T-helper 1 cell treated with Interleukin-12 subunit alpha and Interleukin-12 subunit beta and Interleukin-4 antibody, amounts not matched to agents 30 μg/mL and 1 μg/mL, for 36 hours (primary cell): ENCODE measurements around the gene SLC36A3.
"Not testable (repeated sequence)": the region's sequence is repeated elsewhere in the genome, so short reads cannot be mapped to it uniquely, and the experiment has no call there.

Source experiments
- H3K27ac Mint-ChIP-seq: one replicate; pipeline ENCODE4 v1.8.0; 2021; ENCODE audit warnings: mild to moderate bottlenecking, mixed read lengths
- H3K27me3 Mint-ChIP-seq: one replicate; pipeline ENCODE4 v1.8.0; 2021; ENCODE audit warnings: low read depth, mixed read lengths
- H3K36me3 Mint-ChIP-seq: one replicate; pipeline ENCODE4 v1.8.0; 2021; ENCODE audit warnings: low read depth, mixed read lengths
- H3K4me1 Mint-ChIP-seq: one replicate; pipeline ENCODE4 v1.8.0; 2021; ENCODE audit warnings: low read depth, mixed read lengths
- H3K4me3 Mint-ChIP-seq: one replicate; pipeline ENCODE4 v1.8.0; 2021; ENCODE audit warnings: mild to moderate bottlenecking, moderate library complexity, mixed read lengths
- H3K9me3 Mint-ChIP-seq: one replicate; pipeline ENCODE4 v1.8.0; 2021; ENCODE audit warnings: mixed read lengths

SLC36A3 gene

DNA sequence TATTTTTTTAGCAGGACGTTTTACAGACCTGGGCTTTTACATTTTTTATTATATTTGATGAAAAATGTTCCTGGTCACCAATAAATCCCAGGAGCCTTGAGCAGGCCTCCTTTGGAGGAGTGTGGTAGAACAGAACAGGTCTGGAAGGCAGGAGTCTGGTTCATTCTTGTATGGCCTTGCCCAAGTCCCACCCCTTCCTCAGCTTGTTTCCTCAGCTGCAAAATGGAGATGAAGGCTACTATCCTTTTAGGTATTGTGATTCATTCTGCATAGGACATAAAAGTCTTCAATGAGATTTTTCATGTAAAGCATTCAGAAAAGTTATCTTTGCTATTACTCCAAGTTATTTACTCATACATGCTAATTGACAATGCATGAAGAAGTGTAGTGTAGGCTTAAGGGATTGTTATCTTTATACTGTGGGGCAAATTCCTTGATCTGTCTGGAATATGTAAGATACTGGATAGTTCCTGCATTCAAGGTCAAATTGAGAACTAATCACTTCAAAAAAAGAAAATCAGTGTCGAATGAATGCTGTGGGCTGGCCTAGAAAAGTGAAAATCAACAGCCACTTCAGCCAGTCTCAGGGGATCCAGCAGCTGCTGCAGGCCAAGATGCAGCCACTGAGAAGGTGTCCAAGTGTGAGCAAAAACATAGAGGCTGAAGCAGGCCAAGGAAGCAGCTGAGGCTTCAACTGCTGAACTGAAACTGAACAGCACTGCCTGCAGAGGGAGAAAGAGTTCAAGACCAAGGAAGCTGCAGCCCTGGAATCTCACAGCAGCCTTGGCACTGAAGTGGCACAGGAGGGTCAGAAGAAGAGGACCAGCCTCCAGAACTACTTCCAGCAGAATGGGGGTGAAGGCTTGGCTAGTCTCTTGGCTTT, 15.5 kb upstream of the SLC36A3 start:
- no peak overlapping the region for H3K4me3 Mint-ChIP-seq
- no peaks in the 10 kb centered on the region for H3K9me3 Mint-ChIP-seq
- peaks cover 11% of the 10 kb centered on the region for H3K27me3 Mint-ChIP-seq
- no peaks in the 10 kb centered on the region for H3K36me3 Mint-ChIP-seq
- H3K4me1 Mint-ChIP-seq, result peaks cover 1% of the 10 kb centered on the region
- H3K27ac Mint-ChIP-seq, result no peak overlapping the region

DNA sequence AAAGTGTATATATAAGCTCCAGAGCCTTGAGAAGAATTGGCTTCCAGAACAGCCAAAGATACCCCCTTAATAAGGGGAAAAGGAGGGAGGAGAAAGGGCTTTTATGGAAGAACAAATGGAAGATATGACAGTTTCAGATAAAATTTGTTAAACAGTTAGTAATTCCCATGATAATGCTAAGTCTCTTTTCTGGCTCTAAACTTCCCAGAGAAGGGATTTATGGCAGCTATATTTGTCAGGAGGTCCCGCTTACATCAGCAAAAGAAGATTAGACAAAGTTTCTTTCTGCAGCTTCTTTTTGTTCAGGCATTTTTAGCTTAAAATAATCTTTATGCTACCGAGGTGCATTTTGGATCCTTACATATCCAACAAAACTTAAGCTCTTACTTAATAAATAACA, 14.3 kb upstream of the SLC36A3 start:
- H3K27ac Mint-ChIP-seq, result no peak overlapping the region
- H3K36me3 Mint-ChIP-seq, result no peaks in the 10 kb centered on the region
- peaks cover 20% of the 10 kb centered on the region for H3K27me3 Mint-ChIP-seq
- no peak overlapping the region for H3K4me3 Mint-ChIP-seq
- no peaks in the 10 kb centered on the region for H3K9me3 Mint-ChIP-seq
- H3K4me1 Mint-ChIP-seq, result peaks cover 1% of the 10 kb centered on the region

DNA sequence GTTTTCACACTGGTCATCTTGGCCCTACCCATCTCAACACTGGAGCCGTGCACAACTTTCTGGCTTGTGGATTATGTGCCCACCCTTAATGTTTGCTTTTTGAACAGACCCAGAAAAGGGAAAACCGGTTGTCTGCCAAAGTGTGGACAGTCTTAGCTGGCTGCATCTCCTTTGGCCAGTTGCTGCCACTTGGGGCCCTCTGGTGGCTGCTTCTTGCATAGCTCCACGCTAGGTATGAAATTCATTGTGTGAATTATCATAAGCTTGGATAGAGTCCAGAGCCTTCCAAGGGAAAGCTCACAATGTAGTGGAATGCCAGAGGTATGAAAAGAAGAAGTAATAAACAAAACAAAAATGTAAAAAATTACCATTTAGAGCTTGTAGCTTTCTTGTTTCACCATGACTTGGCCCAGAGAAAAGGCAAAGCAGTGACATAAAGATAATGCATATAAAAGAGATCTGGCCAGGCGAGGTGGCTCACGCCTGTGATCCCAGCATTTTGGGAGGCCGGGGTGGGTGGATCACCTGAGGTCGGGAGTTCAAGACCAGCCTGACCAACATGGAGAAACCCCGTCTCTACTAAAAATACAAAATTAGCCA, 12.5 kb upstream of the SLC36A3 start:
- no peak overlapping the region for H3K27ac Mint-ChIP-seq
- peaks cover 20% of the 10 kb centered on the region for H3K27me3 Mint-ChIP-seq
- H3K4me3 Mint-ChIP-seq, result no peak overlapping the region
- no peaks in the 10 kb centered on the region for H3K36me3 Mint-ChIP-seq
- H3K4me1 Mint-ChIP-seq, result peaks cover 1% of the 10 kb centered on the region
- H3K9me3 Mint-ChIP-seq, result peaks cover 4% of the 10 kb centered on the region

DNA sequence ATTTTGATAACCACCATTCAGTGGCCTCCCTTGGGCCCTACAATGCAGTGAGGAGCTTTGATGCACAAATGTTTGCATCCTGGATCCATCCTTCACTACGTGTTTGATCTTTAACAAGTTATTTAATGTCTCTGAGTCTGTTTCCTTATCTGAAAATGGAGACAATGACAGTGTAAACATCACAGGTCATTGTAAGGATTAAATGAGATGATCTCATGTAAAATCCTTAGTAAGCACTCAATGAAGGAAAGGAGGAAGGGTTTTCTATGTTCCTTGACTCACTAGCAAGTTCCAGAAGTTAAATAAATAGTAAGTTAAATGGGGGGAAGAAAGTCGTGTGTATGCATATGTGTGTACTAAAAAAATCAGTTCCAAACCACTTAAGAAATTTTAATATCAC, 9.8 kb upstream of the SLC36A3 start:
- H3K4me1 Mint-ChIP-seq, result no peaks in the 10 kb centered on the region
- no peak overlapping the region for H3K4me3 Mint-ChIP-seq
- no peaks in the 10 kb centered on the region for H3K36me3 Mint-ChIP-seq
- H3K9me3 Mint-ChIP-seq, result peaks cover 11% of the 10 kb centered on the region
- peaks cover 20% of the 10 kb centered on the region for H3K27me3 Mint-ChIP-seq
- H3K27ac Mint-ChIP-seq, result no peak overlapping the region

DNA sequence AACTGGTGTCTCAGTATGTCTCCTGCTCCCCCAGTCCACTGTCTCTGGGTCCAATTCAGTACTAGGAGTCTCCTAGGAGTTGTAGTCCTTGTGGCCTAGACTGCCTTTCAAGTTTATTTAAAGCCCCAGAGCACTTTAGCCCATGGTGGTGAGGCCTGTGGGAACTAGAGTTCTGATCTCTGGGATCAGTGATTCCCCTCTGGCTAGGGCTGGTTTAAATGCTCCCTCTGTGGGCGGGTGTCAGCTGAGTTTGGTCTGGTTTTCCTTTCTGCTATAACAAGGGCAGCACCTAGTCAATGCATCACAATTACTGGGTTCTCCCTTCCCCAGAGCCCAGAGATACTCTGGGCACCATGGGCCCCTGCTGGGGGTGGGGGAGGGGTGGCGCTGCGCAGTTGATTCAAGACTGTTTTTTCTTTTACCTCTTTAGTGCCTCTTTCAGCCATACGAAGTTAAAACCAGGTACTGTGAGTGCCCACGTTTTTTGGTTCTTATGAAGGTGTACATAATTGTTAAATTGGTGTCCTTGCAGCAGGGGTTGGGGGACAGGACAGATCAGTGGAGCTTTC, 9.3 kb upstream of the SLC36A3 start:
- H3K4me1 Mint-ChIP-seq, result no peaks in the 10 kb centered on the region
- peaks cover 11% of the 10 kb centered on the region for H3K9me3 Mint-ChIP-seq
- no peaks in the 10 kb centered on the region for H3K36me3 Mint-ChIP-seq
- H3K27ac Mint-ChIP-seq, result no peak overlapping the region
- no peak overlapping the region for H3K4me3 Mint-ChIP-seq
- peaks cover 23% of the 10 kb centered on the region for H3K27me3 Mint-ChIP-seq

DNA sequence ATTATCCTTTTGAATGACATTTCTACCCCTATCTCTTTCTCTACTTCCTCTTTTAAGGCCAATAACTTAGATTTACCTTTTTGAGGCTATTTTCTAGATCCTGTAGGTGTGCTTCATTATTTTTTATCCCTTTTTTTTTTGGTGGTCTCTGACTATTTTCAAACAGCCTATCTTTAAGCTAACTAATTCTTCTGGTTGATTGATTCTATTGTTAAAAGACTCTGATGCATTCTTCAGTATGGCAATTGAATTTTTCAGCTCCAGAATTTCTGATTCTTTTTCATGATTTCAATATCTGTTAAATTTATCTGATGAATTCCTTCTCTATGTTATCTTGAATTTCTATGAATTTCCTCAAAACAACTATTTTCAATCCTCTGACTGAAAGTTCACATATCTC, 7.4 kb upstream of the SLC36A3 start:
- Mint-ChIP-seq H3K4me1 (no peaks in the 10 kb centered on the region), H3K36me3 (no peaks in the 10 kb centered on the region), H3K27ac (no peak overlapping the region), H3K9me3 (peaks cover 11% of the 10 kb centered on the region), H3K4me3 (no peak overlapping the region), H3K27me3 (peaks cover 31% of the 10 kb centered on the region)

DNA sequence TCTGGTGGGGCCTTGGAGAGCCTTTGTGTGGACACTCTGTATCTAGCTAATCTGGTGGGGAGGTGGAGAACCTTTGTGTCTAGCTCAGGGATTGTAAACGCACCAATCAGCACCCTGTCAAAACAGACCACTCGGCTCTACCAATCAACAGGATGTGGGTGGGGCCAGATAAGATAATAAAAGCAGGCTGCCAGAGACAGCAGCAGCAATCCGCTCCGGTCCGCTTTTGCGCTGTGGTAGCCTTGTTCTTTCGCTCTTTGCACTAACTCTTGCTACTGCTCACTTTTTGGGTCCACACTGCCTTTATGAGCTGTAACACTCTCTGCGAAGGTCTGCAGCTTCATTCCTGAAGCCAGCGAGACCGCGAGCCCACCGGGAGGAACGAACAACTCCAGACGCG, 6.3 kb upstream of the SLC36A3 start:
- H3K4me1 Mint-ChIP-seq, H3K36me3 Mint-ChIP-seq: not testable (repeated sequence)

DNA sequence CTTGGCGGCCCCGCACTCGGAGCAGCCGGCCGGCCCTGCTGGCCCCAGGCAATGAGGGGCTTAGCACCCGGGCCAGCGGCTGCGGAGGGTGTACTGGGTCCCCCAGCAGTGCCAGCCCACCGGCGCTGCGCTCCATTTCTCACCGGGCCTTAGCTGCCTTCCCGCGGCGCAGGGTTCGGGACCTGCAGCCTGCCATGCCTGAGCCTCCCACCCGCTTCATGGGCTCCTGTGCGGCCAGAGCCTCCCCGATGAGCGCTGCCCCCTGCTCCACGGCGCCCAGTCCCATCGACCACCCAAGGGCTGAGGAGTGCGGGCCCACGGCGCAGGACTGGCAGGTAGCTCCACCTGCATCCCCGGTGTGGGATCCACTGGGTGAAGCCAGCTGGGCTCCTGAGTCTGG, 5.7 kb upstream of the SLC36A3 start:
- Mint-ChIP-seq H3K9me3 (peaks cover 11% of the 10 kb centered on the region), H3K27me3 (peaks cover 34% of the 10 kb centered on the region)
- not testable (repeated sequence) for H3K27ac Mint-ChIP-seq, H3K4me1 Mint-ChIP-seq, H3K4me3 Mint-ChIP-seq, H3K36me3 Mint-ChIP-seq

More for the DNA sequence above, 6.3 kb upstream of the SLC36A3 start:
- not testable (repeated sequence) for H3K27ac Mint-ChIP-seq, H3K4me3 Mint-ChIP-seq
- peaks cover 35% of the 10 kb centered on the region for H3K27me3 Mint-ChIP-seq
- peaks cover 11% of the 10 kb centered on the region for H3K9me3 Mint-ChIP-seq

DNA sequence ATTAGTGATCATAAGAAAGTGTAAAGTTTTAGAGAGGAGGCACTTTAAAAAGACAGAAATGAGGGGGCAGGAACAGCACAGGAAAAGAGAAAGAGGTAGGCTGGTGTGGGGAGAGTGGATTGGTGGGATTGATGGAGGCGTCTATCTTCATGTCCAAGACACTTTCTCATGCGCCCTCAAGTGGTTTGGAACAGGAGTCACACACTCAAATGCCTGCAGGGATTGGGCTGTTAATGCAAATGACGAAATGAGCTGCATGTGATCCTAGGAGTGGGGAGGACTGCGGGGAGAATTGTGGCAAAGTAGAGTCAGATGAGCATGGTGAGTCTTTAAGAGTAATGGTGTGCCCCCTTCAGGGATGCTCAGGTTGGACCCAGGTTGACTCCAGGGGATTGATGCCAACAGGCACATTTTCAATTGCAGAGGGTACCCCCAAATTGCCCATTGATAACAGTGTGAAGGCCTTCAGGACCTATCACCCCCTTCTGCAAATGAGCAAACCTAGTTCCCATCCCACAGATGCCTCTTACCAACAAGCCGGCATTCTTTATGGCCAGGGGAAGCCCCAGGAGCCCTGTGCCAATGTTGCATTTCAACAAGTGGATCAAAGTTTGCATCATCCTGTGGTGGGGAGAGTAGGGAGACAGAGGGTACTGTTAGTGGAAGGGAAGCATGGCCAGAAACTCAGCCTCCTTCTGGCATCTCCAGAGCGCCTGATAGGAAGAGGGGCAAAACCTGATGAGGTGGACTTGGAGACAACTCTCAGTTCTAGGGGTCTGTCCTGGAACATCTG, 5.3 kb downstream of the SLC36A3 start:
- H3K27me3 Mint-ChIP-seq, result peaks cover 17% of the 10 kb centered on the region
- no peak overlapping the region for H3K4me3 Mint-ChIP-seq
- H3K9me3 Mint-ChIP-seq, result no peaks in the 10 kb centered on the region
- no peaks in the 10 kb centered on the region for H3K36me3 Mint-ChIP-seq
- H3K27ac Mint-ChIP-seq, result no peak overlapping the region
- H3K4me1 Mint-ChIP-seq, result no peaks in the 10 kb centered on the region

DNA sequence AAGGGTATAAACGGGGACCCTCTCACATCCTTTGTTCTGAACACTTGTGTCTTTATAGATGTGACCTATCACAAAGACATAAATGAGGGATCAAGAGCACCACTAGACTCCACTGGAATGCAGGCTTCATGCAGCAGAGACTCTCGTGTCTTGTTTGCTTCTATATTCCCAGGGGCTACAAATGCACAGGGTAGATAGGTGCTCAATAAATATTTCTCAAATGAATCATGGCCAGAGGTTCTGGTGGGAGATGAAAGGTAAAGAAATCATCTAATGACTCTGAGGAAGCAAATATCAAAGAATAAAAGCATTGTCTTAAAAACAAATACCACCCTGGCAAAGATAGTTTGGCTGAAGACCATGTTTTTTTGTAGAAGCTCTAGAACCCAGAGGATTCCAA, 6.6 kb downstream of the SLC36A3 start:
- Mint-ChIP-seq H3K4me1 (no peaks in the 10 kb centered on the region), H3K9me3 (no peaks in the 10 kb centered on the region), H3K27me3 (peaks cover 13% of the 10 kb centered on the region), H3K36me3 (no peaks in the 10 kb centered on the region), H3K4me3 (no peak overlapping the region), H3K27ac (no peak overlapping the region)

DNA sequence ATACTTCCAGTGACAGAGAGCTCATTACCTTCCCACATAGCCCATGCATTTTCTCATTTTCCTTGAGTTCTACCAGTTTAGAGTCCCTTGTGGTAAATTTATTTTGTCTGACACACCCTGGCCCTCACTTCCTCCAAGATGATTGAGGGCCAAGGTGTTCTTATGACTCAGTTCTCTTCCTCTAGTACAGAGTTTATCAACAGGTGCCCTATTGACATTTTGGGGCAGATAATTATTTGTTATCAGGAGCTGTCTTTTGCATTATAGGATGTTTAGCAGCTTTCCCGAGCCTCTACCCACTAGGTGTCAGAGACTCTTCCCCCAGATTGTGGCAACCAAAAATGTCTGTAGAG, 7.1 kb downstream of the SLC36A3 start:
- H3K4me1 Mint-ChIP-seq, result no peaks in the 10 kb centered on the region
- H3K27ac Mint-ChIP-seq, result no peak overlapping the region
- peaks cover 13% of the 10 kb centered on the region for H3K27me3 Mint-ChIP-seq
- H3K9me3 Mint-ChIP-seq, result no peaks in the 10 kb centered on the region
- no peaks in the 10 kb centered on the region for H3K36me3 Mint-ChIP-seq
- H3K4me3 Mint-ChIP-seq, result no peak overlapping the region

DNA sequence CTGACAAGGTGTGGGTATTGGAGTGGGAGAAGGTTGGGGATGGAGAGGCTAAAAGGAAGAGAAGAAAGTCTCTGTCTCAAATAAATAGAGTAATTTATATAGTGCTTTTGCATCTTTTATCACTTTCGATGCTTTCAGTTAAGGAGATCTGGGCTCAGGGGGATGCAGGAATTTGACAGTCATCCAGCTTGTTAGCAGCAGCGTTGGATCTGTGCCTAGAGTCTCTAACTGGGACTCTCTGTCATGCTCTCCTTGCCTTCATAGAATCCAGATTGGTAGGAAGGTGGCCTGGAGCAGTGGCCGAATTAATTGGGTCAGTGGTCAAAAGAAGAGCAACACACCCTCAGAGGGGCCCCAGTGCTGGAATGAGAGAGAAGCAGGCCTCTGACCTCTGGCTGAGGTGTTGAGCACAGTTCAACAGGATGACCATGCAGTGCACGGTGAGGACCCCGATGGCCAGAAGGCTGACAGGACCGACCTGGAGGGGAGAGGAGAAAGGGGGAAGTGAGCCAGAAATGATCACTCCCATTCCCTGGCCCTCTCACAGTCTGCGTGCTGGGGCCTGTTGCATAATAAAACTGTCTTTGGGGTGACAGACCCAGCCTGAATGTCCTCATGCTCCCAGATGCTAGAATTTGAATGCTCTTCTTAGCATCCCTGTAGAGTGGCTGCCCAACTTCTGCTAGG, 7.6 kb downstream of the SLC36A3 start:
- Mint-ChIP-seq H3K9me3 (no peaks in the 10 kb centered on the region), H3K27me3 (peaks cover 10% of the 10 kb centered on the region), H3K4me3 (no peak overlapping the region), H3K36me3 (no peaks in the 10 kb centered on the region), H3K4me1 (no peaks in the 10 kb centered on the region), H3K27ac (no peak overlapping the region)

DNA sequence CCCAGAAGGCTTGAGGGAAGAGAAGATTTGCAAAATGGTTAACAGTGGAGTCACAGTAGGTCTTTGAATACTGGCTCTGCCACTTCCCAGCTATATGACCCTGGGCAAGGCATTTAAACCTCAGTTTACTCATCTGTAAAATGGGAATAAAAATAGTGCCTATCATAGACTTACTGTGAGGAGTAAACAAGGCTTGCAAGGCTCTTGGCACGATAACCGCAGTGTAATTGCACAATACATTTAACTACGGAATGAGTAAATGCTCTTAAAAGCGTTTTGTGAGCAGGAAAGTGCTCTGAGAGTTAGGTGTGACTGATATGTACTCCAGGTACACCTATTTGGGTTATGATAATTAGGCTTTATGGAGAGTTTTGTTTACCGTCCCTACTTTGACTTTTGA, 8.4 kb downstream of the SLC36A3 start:
- no peaks in the 10 kb centered on the region for H3K4me1 Mint-ChIP-seq
- peaks cover 4% of the 10 kb centered on the region for H3K27me3 Mint-ChIP-seq
- H3K4me3 Mint-ChIP-seq, result no peak overlapping the region
- no peaks in the 10 kb centered on the region for H3K36me3 Mint-ChIP-seq
- H3K27ac Mint-ChIP-seq, result no peak overlapping the region
- H3K9me3 Mint-ChIP-seq, result no peaks in the 10 kb centered on the region

DNA sequence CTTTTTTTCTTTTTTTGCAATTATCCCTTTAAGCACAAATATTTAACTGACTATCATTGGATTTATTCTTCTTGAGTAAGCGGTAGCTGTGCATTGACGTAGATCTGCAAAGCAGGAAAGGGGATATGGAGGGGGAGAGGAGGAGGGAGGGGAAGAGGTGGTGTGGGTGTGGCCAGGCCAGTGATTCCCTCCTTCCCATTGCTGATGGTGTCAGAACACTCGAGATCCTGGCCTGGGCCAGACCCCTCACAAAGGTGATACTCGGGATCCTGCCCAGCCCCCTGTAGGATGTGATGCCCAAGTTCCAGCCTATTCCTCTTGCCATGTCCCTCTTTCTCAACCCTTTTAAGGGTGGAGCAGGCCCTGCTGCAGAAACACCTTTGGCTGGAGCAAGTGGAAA, 9.9 kb downstream of the SLC36A3 start:
- Mint-ChIP-seq H3K36me3 (no peaks in the 10 kb centered on the region), H3K9me3 (no peaks in the 10 kb centered on the region), H3K27ac (no peak overlapping the region), H3K27me3 (no peaks in the 10 kb centered on the region), H3K4me3 (no peak overlapping the region), H3K4me1 (no peaks in the 10 kb centered on the region)
